ENCODE measurements around the gene ZNF516.

The ZNF516 gene

DNA sequence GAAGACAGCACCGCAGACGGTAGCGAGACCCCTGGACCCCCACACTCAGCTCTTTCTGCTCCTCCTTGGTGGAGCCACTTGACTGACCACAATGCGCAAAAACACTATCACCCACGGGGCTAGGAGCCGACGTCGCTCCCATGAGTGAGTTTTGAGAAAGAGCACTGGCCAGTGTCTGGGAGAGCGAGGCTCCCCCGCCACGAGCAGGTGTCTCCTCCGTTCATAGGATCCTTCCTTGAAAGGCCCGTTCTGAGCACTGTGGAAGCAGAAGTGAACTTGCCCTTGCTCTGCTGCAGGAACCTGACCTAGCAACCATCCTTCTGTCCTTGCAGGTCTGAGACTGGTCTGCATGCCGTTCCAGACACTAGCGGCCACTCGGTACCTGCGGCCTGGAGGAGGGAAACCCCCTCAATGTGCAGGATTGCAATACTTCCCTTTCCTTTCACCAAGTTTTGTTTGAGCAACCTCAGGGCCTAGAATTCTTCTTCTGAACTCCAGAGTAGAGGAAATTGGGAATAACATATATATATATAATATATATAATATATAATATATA lies 12.9 kb upstream of the ZNF516 start:
- DNase-seq = no peak

- DNase-seq = no peak
Measured at GRCh38 chr18:76506974-76507764, 12.1 kb upstream of the ZNF516 start.

DNA sequence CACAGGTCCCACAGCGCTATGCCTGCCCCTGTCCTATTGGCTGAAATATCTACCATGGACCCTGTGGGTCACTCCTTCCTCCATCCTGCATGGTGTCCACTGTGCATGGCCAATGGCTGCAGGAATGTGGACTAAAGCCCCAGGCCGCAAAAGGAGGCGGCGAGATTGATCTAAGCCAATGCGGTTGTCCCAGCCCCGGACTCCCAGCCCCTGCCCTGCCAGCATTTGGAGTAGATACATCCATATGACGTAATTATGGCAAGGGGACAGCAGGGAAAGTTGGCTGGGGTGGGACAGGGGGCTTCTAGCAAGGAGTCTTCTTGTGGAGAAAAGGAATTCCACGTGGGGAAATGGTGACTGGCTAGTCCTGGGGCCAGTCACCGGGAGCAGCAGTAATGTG lies 11.4 kb upstream of the ZNF516 start:
- no peak for DNase-seq

DNA sequence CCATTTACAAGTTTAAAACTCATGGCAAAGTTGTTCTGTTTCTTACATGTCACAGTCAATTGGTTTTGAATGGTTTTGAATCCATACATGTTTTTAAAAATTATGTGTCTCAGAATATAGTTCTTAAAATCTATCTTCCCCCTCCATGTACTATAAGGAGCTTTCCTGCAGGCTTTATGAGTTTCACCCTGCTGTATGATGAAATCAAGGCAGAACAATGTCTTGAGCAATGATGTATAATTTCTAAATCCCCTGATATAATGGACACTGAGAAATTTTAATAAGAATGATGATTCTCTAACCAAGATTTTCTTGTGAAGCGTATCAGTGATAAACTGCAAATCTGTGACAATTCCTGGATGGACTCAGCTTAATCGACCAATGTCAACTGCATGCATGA lies 10.6 kb upstream of the ZNF516 start:
- DNase-seq = no peak

DNA sequence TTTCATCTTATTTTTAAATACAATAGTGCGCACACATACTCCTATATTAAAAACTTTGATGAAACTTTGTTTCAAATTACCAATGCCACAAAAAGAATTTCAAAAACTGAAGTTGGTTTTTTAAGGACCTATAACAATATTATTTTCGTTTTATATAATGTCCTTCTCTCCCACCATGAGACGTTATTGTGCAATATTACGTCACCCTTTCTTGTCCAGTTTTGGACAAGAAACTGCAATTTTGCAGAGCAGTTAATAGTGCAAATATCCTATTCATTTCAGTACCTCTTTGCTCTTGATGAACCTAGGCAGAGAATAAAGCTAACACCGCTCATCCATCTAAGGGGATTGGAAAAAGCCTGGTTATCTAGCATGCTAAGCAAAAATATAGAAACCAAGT lies 9.7 kb upstream of the ZNF516 start:
- DNase-seq = no peak

DNA sequence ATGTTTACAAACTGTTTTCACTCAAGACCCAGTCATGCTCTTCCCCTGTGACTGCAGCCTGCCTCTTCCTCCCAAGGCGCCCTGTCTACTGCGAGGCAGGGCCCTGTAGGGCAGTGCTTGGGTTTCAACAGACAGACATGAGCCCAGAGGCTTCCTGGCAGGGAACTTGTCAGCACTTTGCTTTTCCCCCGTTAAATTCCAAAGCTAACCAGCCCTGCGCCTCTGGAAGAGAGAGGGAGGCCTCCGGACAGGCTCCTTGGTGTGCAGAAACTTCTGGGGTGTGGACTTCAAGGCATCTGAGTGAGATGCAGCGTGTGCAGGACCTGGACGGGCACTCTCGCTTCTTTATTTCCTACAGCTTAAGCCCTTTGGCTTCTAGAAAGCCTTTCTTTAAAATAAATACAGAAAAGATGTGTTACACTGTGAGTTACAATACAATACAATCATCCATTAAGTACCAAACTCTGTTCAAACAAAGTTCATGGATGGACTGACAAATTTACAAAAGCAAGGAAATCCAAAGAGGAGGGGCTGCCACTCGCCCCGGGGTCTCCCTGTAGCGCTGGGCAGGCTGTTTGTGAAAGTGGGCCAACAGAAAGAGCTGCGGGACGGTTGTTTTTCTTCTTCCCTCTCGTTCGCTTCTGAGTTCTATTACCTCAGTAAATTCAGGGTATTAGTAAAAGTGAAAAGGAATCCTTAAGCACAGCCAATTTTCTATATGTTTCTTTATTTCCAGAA lies 8.8 kb upstream of the ZNF516 start:
- DNase-seq = no peak

GRCh38 chr18:76502551-76502950 lies 7.5 kb upstream of the ZNF516 start:
- DNase-seq = no peak

DNA sequence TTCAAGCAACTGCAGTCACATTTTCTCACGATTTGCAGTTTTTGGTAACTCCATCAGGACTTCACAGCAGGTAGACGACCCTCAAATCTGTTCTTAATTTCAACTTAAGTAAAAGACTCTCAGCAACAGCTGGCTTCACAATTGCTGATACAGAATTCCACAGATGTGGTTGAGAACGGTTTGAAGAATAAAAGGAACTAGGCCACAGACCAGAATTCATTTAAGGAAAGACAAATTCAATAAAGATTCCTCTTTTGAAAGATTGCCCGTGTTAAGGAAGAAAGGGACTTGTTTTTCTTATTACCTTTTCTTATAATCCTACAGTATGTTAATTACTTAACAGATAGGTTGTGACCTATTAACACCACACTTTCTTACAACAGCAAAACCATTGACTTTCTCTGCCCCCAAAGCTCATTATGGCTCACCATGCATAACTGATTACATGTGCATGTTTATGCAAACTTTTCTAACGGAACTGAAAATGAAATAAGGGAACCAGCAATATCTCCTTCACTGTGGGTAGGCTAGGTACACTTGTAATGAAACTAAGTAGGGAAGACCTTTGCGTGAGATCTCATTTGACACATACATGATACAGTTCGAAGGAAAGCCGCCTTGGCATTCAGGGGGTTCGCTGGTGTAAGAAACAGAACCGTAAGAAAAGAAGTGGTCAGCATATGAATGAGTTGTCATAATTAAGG lies 4.7 kb upstream of the ZNF516 start:
- DNase-seq = no peak

- DNase-seq = no peak
Measured at GRCh38 chr18:76499021-76499420, 4.0 kb upstream of the ZNF516 start.

GRCh38 chr18:76498064-76498463 lies 3.0 kb upstream of the ZNF516 start:
- DNase-seq = no peak

DNA sequence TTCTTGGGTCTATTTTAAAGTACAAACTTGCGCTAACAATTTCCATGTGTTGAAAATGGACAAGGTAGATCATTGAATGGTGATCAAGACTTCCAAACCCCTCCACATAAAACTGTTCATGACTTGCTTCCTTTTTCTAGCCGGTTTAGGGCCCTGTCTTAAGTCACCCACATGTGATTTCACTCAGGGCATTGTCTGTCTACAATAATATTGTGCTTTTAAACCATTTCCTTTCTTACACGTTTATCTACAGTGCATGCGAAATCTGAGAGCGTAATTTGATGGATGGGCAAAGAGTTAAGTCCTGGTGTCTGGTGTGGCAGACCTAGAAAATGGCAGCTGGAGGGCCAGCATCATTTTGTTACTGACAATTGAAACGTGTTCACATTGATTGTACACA lies 2.0 kb upstream of the ZNF516 start:
- no peak for DNase-seq

- DNase-seq = no peak
Measured at GRCh38 chr18:76496194-76496890, 1.3 kb upstream of the ZNF516 start.

DNA sequence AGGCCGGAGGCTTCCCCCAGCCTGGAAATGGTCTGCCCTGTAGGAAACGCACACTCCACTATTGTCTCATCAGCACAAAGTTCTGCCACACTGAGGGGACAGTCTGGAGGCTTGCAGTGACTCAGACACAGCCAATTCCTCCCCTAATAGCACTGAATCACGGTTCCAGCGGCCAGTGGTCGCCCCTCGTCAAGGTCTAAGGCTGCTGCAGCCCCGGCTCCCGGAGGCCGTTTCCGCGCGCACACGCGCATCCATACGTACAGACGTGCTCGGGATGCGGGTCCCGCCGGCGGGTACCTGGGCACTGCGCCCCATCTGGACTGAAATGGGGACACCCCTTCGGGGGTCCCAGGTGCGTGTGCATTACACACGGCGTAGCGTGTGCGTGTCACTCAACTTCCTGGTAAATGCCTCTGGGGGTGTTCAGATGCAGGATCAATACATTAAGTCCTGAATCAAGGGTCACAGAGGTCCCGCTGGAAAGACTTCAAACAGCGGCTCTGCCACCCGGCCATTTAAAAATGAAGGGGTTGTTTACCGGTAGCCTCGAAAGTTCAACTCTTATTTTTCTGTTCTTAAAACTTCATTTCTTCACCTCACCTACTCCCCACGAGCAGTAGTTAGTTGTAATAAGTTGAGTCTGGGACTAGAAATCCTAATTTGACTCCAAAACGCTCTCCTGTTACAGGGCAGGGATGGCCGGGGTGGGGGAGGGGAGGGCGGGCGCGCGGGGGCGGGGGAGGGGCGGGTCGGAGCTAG lies 572 bp upstream of the ZNF516 start:
- no peak for DNase-seq

GRCh38 chr18:76494231-76495005 lies 624 bp downstream of the ZNF516 start:
- DNase-seq = no peak

GRCh38 chr18:76493213-76494161 lies 1.6 kb downstream of the ZNF516 start:
- DNase-seq = no peak

- peak; percentile 90 for DNase-seq
Measured at GRCh38 chr18:76492669-76493212, 2.3 kb downstream of the ZNF516 start.

GRCh38 chr18:76491776-76492668 lies 3.0 kb downstream of the ZNF516 start:
- DNase-seq = no peak

DNA sequence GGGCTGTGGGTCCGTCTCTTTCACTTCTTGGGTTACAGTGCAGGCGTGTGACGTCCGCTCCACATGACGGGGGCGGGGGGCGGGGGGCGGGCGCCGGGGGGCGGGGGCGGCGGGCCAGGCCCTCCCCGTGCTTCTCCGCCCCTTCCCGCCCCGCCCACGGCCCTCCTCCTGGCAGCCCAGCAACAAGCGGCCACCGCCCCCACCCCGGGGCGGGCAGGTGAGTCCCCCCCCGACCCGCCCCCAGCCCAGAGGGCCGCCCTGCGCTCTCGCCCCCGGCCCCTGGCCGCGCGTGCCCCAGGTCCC lies 3.6 kb downstream of the ZNF516 start:
- peak; percentile 33 for DNase-seq
